OCI-LY7 (cell line): ENCODE data around the gene CTAG1A. TPM values are rescaled to one million over a fixed set of nuclear protein-coding genes. Genes with fewer than 3 reads are reported as not detected.

Experiments
- BruUV-seq: library from RNA; stranded (reverse); fragments of 400-500 nt; replicated peaks from 2 replicates; lab custom pipeline; 2021; lab: Mats Ljungman, UMichigan
- CTCF ChIA-PET: fragments of 300-600 bp; sonication (Branson Sonifier 250); formaldehyde crosslinking; loops from one replicate; lab custom pipeline; 2022; ENCODE audit warnings: antibody characterized with exemption; ENCODE audit not compliant: unreplicated experiment; lab: Charles Lee
- POLR2A ChIA-PET: fragments of 300-600 bp; sonication (Branson Sonifier 250); formaldehyde crosslinking; loops from one replicate; lab custom pipeline; 2022; ENCODE audit warnings: antibody characterized with exemption; lab: Charles Lee
- DNase-seq: peaks from one replicate; pipeline ENCODE4 v3.0.0-alpha.2; 2015; ENCODE audit warnings: low spot score
- H2AFZ ChIP-seq: fragments of 200-600 bp; sonication (generic), shearing (Covaris generic); 2 replicates; pipeline ENCODE4 v1.6.1; 2014; ENCODE audit warnings: mild to moderate bottlenecking, antibody characterized with exemption, low read length, moderate library complexity
- H3K27ac ChIP-seq: fragments of 200-600 bp; sonication (generic); 2 replicates; pipeline ENCODE4 v1.5.1; 2014; ENCODE audit warnings: mixed run types, low read depth, mild to moderate bottlenecking, moderate library complexity, low read length, inconsistent platforms; ENCODE audit not compliant: poor library complexity, severe bottlenecking
- H3K36me3 ChIP-seq: fragments of 200-600 bp; sonication (generic); 2 replicates; pipeline ENCODE4 v1.6.1; 2014; ENCODE audit warnings: mild to moderate bottlenecking, antibody characterized with exemption, low read length, moderate library complexity, mixed read lengths; ENCODE audit not compliant: insufficient read depth
- H3K4me1 ChIP-seq: fragments of 200-600 bp; sonication (generic); 2 replicates; pipeline ENCODE4 v1.5.1; 2014; ENCODE audit warnings: mild to moderate bottlenecking, low read length; ENCODE audit not compliant: insufficient read depth, poor library complexity, severe bottlenecking
- H3K4me2 ChIP-seq: fragments of 200-600 bp; sonication (generic); 2 replicates; pipeline ENCODE4 v1.6.1; 2014; ENCODE audit warnings: mild to moderate bottlenecking, low read length
- H3K4me3 ChIP-seq: fragments of 200-600 bp; sonication (generic); 2 replicates; pipeline ENCODE4 v1.5.1; 2014; ENCODE audit warnings: mild to moderate bottlenecking, low read depth, low read length; ENCODE audit not compliant: poor library complexity, severe bottlenecking
- H3K79me2 ChIP-seq: fragments of 200-600 bp; sonication (generic); 2 replicates; pipeline ENCODE4 v1.6.1; 2016; ENCODE audit warnings: low read depth, mild to moderate bottlenecking, low read length, moderate library complexity, mixed read lengths; ENCODE audit not compliant: insufficient read depth
- H3K9me2 ChIP-seq: fragments of 200-600 bp; sonication (generic); 2 replicates; pipeline ENCODE4 v1.6.1; 2016; ENCODE audit warnings: mild to moderate bottlenecking, low read length, mixed read lengths; ENCODE audit not compliant: insufficient read depth
- H3K9me3 ChIP-seq: fragments of 200-600 bp; sonication (generic); 2 replicates; pipeline ENCODE4 v1.6.1; 2014; ENCODE audit warnings: mild to moderate bottlenecking, mixed run types, low read length, mixed read lengths
- H4K20me1 ChIP-seq: fragments of 200-600 bp; sonication (generic); 2 replicates; pipeline ENCODE4 v1.6.1; 2014; ENCODE audit warnings: mild to moderate bottlenecking, antibody characterized with exemption, low read length, moderate library complexity, mixed read lengths; ENCODE audit not compliant: insufficient read depth
- CTCF ChIP-seq: fragments of 200-600 bp; sonication (generic); conservative IDR thresholded peaks from 2 replicates; pipeline ENCODE4 v1.5.1; 2014; ENCODE audit warnings: mild to moderate bottlenecking, antibody characterized with exemption, low read length, moderate library complexity, mixed read lengths
- EZH2phosphoT487 ChIP-seq: fragments of 200-600 bp; sonication (generic); IDR thresholded peaks from 2 replicates; pipeline ENCODE4 v1.6.1; 2018; ENCODE audit warnings: low read depth, borderline replicate concordance, mild to moderate bottlenecking, mixed run types, antibody characterized with exemption, low read length, moderate library complexity, mixed read lengths
- intact Hi-C: fragments of 100-400 bp; cut with micrococcal nuclease; formaldehyde crosslinking; loops from one replicate; pipeline ENCODE4 v1.10.0; 2022; ENCODE audit not compliant: unreplicated experiment
- total RNA-seq, 2 experiments: library from RNA; depleted of rRNA in 1 of 2; stranded (reverse); fragments of >200 nt in 1 of 2; shearing (Covaris generic) in 1 of 2; gene quantifications; 2 replicates each; pipeline ENCODE4 v1.2.3, GENCODE V29; 2014 to 2022

Gene CTAG1A
- total RNA-seq, 2 experiments from 2014 or later, result not detected

GRCh38 chrX:154540897-154541535 is 43.9 kb upstream of the CTAG1A start:
- Histone ChIP-seq H3K4me2 (no peak overlapping the region), H3K4me3 (no peak overlapping the region), H3K79me2 (peaks cover 3% of the 10 kb centered on the region; the same call in 1 of the 2 replicates), H4K20me1 (no peaks in the 10 kb centered on the region), H3K36me3 (peaks cover 21% of the 10 kb centered on the region), H3K4me1 (peaks cover 7% of the 10 kb centered on the region), H3K27ac (no peak overlapping the region), H3K9me2 (no peaks in the 10 kb centered on the region), H2AFZ (no peak overlapping the region), H3K9me3 (no peaks in the 10 kb centered on the region)
- no peak for DNase-seq
- CTCF ChIA-PET, result no interaction called here
- TF ChIP-seq EZH2phosphoT487, result no peak
- TF ChIP-seq CTCF, result no peak
- intact Hi-C loops, result no loop called here
- BruUV-seq, result no TSS peak
- POLR2A ChIA-PET, result no interaction called here

DNA sequence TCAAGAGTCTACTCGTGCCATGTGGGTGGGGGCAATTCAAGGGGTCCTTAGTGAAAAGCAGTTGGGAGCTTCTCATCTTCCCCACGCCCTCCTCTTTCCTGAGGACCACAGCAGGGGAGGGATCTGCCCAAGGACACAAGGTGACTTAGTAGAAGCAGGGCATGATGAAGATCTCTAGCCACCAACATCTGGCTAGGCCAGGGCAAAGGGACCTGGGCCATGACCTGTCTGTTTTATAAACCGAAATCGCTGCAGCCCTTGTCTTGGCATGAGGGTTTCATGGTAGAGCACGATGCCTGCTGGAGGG is 43.4 kb upstream of the CTAG1A start:
- Histone ChIP-seq H3K27ac (no peak overlapping the region), H3K4me1 (peaks cover 9% of the 10 kb centered on the region), H4K20me1 (no peaks in the 10 kb centered on the region), H3K9me3 (no peaks in the 10 kb centered on the region), H3K4me3 (no peak overlapping the region), H3K9me2 (no peaks in the 10 kb centered on the region), H3K4me2 (no peak overlapping the region), H3K79me2 (peaks cover 7% of the 10 kb centered on the region; the same call in 1 of the 2 replicates), H3K36me3 (peaks cover 21% of the 10 kb centered on the region), H2AFZ (no peak overlapping the region)
- intact Hi-C loops, result no loop called here
- BruUV-seq, result no TSS peak
- no peak for DNase-seq
- TF ChIP-seq EZH2phosphoT487, result no peak
- POLR2A ChIA-PET, result no interaction called here
- CTCF ChIA-PET, result no interaction called here

- Histone ChIP-seq H3K79me2 (peaks cover 7% of the 10 kb centered on the region; the same call in 1 of the 2 replicates), H4K20me1 (no peaks in the 10 kb centered on the region), H3K27ac (no peak overlapping the region), H3K4me2 (no peak overlapping the region), H3K4me1 (peaks cover 9% of the 10 kb centered on the region), H3K9me2 (no peaks in the 10 kb centered on the region), H3K36me3 (peaks cover 21% of the 10 kb centered on the region), H2AFZ (no peak overlapping the region), H3K9me3 (no peaks in the 10 kb centered on the region), H3K4me3 (no peak overlapping the region)
- DNase-seq, result no peak
- no TSS peak for BruUV-seq
- POLR2A ChIA-PET, result no interaction called here
- CTCF ChIA-PET, result no interaction called here
- TF ChIP-seq EZH2phosphoT487, result no peak
- no peak for TF ChIP-seq CTCF
- intact Hi-C loops, result no loop called here
These were observed 42.8 kb upstream of the CTAG1A start for GRCh38 chrX:154541896-154542722.
